T-helper 17 cell (primary cell): ENCODE results near the gene NHS. TPM values are rescaled to one million over a fixed set of nuclear protein-coding genes. Genes with fewer than 3 reads are reported as not detected.

Experiments
- ATAC-seq: fragments of 150-1000 bp; cut with Tn5 transposase; 2 replicates; pipeline ENCODE4 v1.10.0; 2021; ENCODE audit warnings: mild to moderate bottlenecking, moderate library complexity
- DNase-seq, 3 donors: peaks; one replicate each; pipeline versions ENCODE4 v3.0.0 to v3.0.0-alpha.2; 2020 to 2021
- H3K9me3 ChIP-seq: one replicate; pipeline ENCODE4 v1.7.0; 2013; ENCODE audit warnings: low read length, mild to moderate bottlenecking; ENCODE audit not compliant: control insufficient read depth, poor library complexity, severe bottlenecking
- H3K27ac Mint-ChIP-seq: one replicate; pipeline ENCODE4 v1.8.0; 2022; ENCODE audit warnings: mild to moderate bottlenecking, moderate library complexity, mixed read lengths
- H3K27me3 Mint-ChIP-seq: one replicate; pipeline ENCODE4 v1.8.0; 2022; ENCODE audit warnings: mixed read lengths
- H3K36me3 Mint-ChIP-seq: one replicate; pipeline ENCODE4 v1.8.0; 2022; ENCODE audit warnings: low read depth, mixed read lengths
- H3K4me1 Mint-ChIP-seq: one replicate; pipeline ENCODE4 v1.8.0; 2022; ENCODE audit warnings: mild to moderate bottlenecking, mixed read lengths
- H3K4me3 Mint-ChIP-seq: one replicate; pipeline ENCODE4 v1.8.0; 2022; ENCODE audit warnings: mild to moderate bottlenecking, moderate library complexity, mixed read lengths
- total RNA-seq, 4 donors: library from RNA in 2 of 4; stranded (reverse) in 2 of 4; gene quantifications; one replicate each; pipeline ENCODE4 v1.2.3 and lab custom pipeline; 2022 to 2026

NHS gene
- total RNA-seq, 2 donors from 2014 or later: 0.07 TPM; not detected in 1

- Mint-ChIP-seq H3K27ac (no peak overlapping the region), H3K4me3 (no peak overlapping the region), H3K27me3 (peaks cover 4% of the 10 kb centered on the region), H3K36me3 (no peaks in the 10 kb centered on the region), H3K4me1 (no peaks in the 10 kb centered on the region)
- DNase-seq: no peak
- H3K9me3 ChIP-seq: no peaks in the 10 kb centered on the region
- ATAC-seq: no peak
Measured at GRCh38 chrX:17412692-17413091, 37.7 kb downstream of the NHS start.

- Mint-ChIP-seq H3K36me3 (no peaks in the 10 kb centered on the region), H3K4me3 (no peak overlapping the region), H3K27ac (no peak overlapping the region), H3K27me3 (peaks cover 4% of the 10 kb centered on the region), H3K4me1 (no peaks in the 10 kb centered on the region)
- ATAC-seq (no peak), DNase-seq (no peak)
- no peaks in the 10 kb centered on the region for H3K9me3 ChIP-seq
Measured at GRCh38 chrX:17413228-17413627, 38.2 kb downstream of the NHS start.

- no peak for DNase-seq
- no peak for ATAC-seq
- Mint-ChIP-seq H3K27ac (no peak overlapping the region), H3K36me3 (no peaks in the 10 kb centered on the region), H3K4me1 (no peaks in the 10 kb centered on the region), H3K4me3 (no peak overlapping the region), H3K27me3 (peaks cover 4% of the 10 kb centered on the region)
- H3K9me3 ChIP-seq: no peaks in the 10 kb centered on the region
Measured at GRCh38 chrX:17414027-17414658, 39.1 kb downstream of the NHS start.

GRCh38 chrX:17414839-17415238 is 39.8 kb downstream of the NHS start:
- H3K9me3 ChIP-seq: no peaks in the 10 kb centered on the region
- H3K4me3 Mint-ChIP-seq: no peak overlapping the region
- H3K27ac Mint-ChIP-seq: no peak overlapping the region
- no peak for DNase-seq
- ATAC-seq: no peak
- peaks cover 4% of the 10 kb centered on the region for H3K27me3 Mint-ChIP-seq
- no peaks in the 10 kb centered on the region for H3K36me3 Mint-ChIP-seq
- H3K4me1 Mint-ChIP-seq: no peaks in the 10 kb centered on the region

- no peaks in the 10 kb centered on the region for H3K36me3 Mint-ChIP-seq
- H3K27ac Mint-ChIP-seq: no peak overlapping the region
- ATAC-seq: no peak
- H3K9me3 ChIP-seq: no peaks in the 10 kb centered on the region
- no peak overlapping the region for H3K4me3 Mint-ChIP-seq
- H3K4me1 Mint-ChIP-seq: no peaks in the 10 kb centered on the region
- no peak for DNase-seq
- peaks cover 4% of the 10 kb centered on the region for H3K27me3 Mint-ChIP-seq
Measured at GRCh38 chrX:17415242-17415810, 40.3 kb downstream of the NHS start.

- no peaks in the 10 kb centered on the region for H3K36me3 Mint-ChIP-seq
- no peak for DNase-seq
- H3K27ac Mint-ChIP-seq: no peak overlapping the region
- ATAC-seq: no peak
- H3K4me1 Mint-ChIP-seq: no peaks in the 10 kb centered on the region
- no peaks in the 10 kb centered on the region for H3K9me3 ChIP-seq
- no peak overlapping the region for H3K4me3 Mint-ChIP-seq
- H3K27me3 Mint-ChIP-seq: peaks cover 4% of the 10 kb centered on the region
Measured at GRCh38 chrX:17417372-17417771, 42.4 kb downstream of the NHS start.

- ATAC-seq (no peak), DNase-seq (no peak)
- no peaks in the 10 kb centered on the region for H3K9me3 ChIP-seq
- Mint-ChIP-seq H3K36me3 (no peaks in the 10 kb centered on the region), H3K4me1 (no peaks in the 10 kb centered on the region), H3K4me3 (no peak overlapping the region), H3K27me3 (no peaks in the 10 kb centered on the region), H3K27ac (no peak overlapping the region)
Measured at GRCh38 chrX:17425136-17425535, 50.1 kb downstream of the NHS start.

GRCh38 chrX:17425551-17425950 is 50.6 kb downstream of the NHS start:
- H3K27me3 Mint-ChIP-seq: no peaks in the 10 kb centered on the region
- DNase-seq (no peak), ATAC-seq (no peak)
- H3K4me3 Mint-ChIP-seq: no peak overlapping the region
- no peaks in the 10 kb centered on the region for H3K36me3 Mint-ChIP-seq
- H3K4me1 Mint-ChIP-seq: no peaks in the 10 kb centered on the region
- H3K9me3 ChIP-seq: no peaks in the 10 kb centered on the region
- H3K27ac Mint-ChIP-seq: no peak overlapping the region

GRCh38 chrX:17431171-17431570 is 56.2 kb downstream of the NHS start:
- Mint-ChIP-seq H3K4me3 (no peak overlapping the region), H3K27me3 (no peaks in the 10 kb centered on the region), H3K36me3 (no peaks in the 10 kb centered on the region), H3K27ac (no peak overlapping the region), H3K4me1 (no peaks in the 10 kb centered on the region)
- no peak for ATAC-seq
- H3K9me3 ChIP-seq: no peaks in the 10 kb centered on the region
- DNase-seq: no peak

- Mint-ChIP-seq H3K4me3 (no peak overlapping the region), H3K27me3 (no peaks in the 10 kb centered on the region), H3K4me1 (no peaks in the 10 kb centered on the region), H3K27ac (no peak overlapping the region), H3K36me3 (no peaks in the 10 kb centered on the region)
- DNase-seq (no peak), ATAC-seq (no peak)
- H3K9me3 ChIP-seq: no peaks in the 10 kb centered on the region
Measured at GRCh38 chrX:17432158-17432557, 57.2 kb downstream of the NHS start.

- no peak for DNase-seq
- Mint-ChIP-seq H3K4me3 (no peak overlapping the region), H3K4me1 (no peaks in the 10 kb centered on the region), H3K27me3 (no peaks in the 10 kb centered on the region), H3K27ac (no peak overlapping the region), H3K36me3 (no peaks in the 10 kb centered on the region)
- ATAC-seq: no peak
- H3K9me3 ChIP-seq: no peaks in the 10 kb centered on the region
Measured at GRCh38 chrX:17433965-17434364, 59.0 kb downstream of the NHS start.

GRCh38 chrX:17435476-17435875 is 60.5 kb downstream of the NHS start:
- Mint-ChIP-seq H3K27me3 (no peaks in the 10 kb centered on the region), H3K4me3 (no peak overlapping the region), H3K27ac (no peak overlapping the region), H3K4me1 (no peaks in the 10 kb centered on the region), H3K36me3 (no peaks in the 10 kb centered on the region)
- ATAC-seq (no peak), DNase-seq (no peak)
- H3K9me3 ChIP-seq: no peaks in the 10 kb centered on the region

GRCh38 chrX:17438221-17438620 is 63.2 kb downstream of the NHS start:
- Mint-ChIP-seq H3K4me1 (no peaks in the 10 kb centered on the region), H3K4me3 (no peak overlapping the region), H3K36me3 (no peaks in the 10 kb centered on the region), H3K27me3 (no peaks in the 10 kb centered on the region), H3K27ac (no peak overlapping the region)
- H3K9me3 ChIP-seq: no peaks in the 10 kb centered on the region
- DNase-seq (no peak), ATAC-seq (no peak)

- no peaks in the 10 kb centered on the region for H3K4me1 Mint-ChIP-seq
Measured at GRCh38 chrX:17440258-17440657, 65.3 kb downstream of the NHS start.

More at GRCh38 chrX:17440258-17440657, 65.3 kb downstream of the NHS start:
- H3K27ac Mint-ChIP-seq: no peak overlapping the region
- H3K27me3 Mint-ChIP-seq: no peaks in the 10 kb centered on the region
- H3K4me3 Mint-ChIP-seq: no peak overlapping the region
- DNase-seq (no peak), ATAC-seq (no peak)
- no peaks in the 10 kb centered on the region for H3K36me3 Mint-ChIP-seq
- H3K9me3 ChIP-seq: no peaks in the 10 kb centered on the region
